ENCODE measurements around the gene SLC25A13. TPM values are rescaled to one million over a fixed set of nuclear protein-coding genes. Genes with fewer than 3 reads are reported as not detected.

Gene SLC25A13
- total RNA-seq, 4 donors from 2014 or later, result 24.2 to 51.1 (median 24.7) TPM

- TF ChIP-seq, protein P1, sequence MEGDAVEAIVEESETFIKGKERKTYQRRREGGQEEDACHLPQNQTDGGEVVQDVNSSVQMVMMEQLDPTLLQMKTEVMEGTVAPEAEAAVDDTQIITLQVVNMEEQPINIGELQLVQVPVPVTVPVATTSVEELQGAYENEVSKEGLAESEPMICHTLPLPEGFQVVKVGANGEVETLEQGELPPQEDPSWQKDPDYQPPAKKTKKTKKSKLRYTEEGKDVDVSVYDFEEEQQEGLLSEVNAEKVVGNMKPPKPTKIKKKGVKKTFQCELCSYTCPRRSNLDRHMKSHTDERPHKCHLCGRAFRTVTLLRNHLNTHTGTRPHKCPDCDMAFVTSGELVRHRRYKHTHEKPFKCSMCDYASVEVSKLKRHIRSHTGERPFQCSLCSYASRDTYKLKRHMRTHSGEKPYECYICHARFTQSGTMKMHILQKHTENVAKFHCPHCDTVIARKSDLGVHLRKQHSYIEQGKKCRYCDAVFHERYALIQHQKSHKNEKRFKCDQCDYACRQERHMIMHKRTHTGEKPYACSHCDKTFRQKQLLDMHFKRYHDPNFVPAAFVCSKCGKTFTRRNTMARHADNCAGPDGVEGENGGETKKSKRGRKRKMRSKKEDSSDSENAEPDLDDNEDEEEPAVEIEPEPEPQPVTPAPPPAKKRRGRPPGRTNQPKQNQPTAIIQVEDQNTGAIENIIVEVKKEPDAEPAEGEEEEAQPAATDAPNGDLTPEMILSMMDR (IDR thresholded peaks at IDR 0.05), result no peak
- ATAC-seq (ENCODE audit: low FRiP score), result no peak
- DNase-seq (ENCODE audit: low spot score), result no peak
These were observed 138.7 kb downstream of the SLC25A13 start for GRCh38 chr7:96183163-96183670.

DNA sequence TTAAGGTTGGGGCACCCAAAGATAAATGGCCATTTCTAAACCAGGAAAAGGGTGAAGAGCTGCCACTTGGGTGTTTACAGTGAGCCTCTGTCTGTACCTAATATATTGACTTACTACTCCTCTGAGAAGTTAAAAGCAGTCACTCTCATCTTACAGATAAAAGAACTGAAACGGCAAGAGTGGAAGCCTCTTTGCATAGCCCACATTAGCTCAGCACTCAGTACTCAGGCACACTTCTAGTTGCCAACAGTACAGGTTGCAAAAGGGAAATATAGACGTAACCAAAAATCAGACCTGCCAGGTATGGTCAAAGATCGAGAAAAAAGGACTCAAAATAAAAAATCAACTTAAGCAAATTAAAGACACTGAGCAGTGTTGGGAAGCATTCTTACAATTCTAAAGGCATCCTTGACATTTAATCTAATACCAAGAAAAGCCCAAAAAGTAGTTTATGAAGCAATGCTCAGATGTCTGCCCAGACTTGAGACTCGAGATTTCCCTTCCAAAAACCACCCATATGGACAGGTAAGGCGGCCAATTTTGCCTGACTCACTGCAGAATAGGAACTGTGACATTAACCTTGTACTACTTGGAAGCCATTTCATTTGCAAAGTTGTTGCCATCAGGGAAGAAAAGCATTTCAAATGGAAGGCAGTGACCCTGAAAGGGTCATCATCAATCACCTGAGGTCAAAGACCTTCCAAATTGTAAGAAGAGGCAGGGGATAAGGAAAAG lies 139.3 kb downstream of the SLC25A13 start:
- TF ChIP-seq, protein P1 (IDR thresholded peaks at IDR 0.05), result no peak
- no peak for ATAC-seq (ENCODE audit: low FRiP score)
- DNase-seq (ENCODE audit: low spot score), result no peak

DNA sequence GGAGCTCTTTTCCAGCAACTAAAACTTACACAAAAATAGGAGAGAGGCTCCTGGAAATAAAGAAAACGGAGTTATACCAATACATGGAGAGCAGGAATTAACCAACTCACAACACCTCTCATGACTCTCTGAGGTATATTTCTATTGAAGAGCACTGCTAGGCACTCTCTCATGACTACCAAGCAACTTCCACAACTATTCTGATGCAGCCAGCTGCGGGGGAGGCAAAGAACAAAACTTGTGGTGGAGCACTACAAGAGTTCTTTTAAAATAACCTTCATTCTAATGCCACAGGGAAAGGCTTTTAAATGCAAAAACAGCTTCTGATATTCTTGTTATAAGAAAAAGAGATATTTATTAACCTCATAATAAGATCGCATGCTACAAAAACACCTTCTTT lies 140.7 kb downstream of the SLC25A13 start:
- TF ChIP-seq, protein P1 (IDR thresholded peaks at IDR 0.05), result no peak
- no peak for DNase-seq (ENCODE audit: low spot score)
- no peak for ATAC-seq (ENCODE audit: low FRiP score)

- DNase-seq (ENCODE audit: low spot score) (no peak), ATAC-seq (ENCODE audit: low FRiP score) (no peak)
- TF ChIP-seq, protein P1 (IDR thresholded peaks at IDR 0.05), result no peak
These were observed 142.1 kb downstream of the SLC25A13 start for GRCh38 chr7:96179837-96180236.

GRCh38 chr7:96179341-96179740 lies 142.6 kb downstream of the SLC25A13 start:
- ATAC-seq (ENCODE audit: low FRiP score) (no peak), DNase-seq (ENCODE audit: low spot score) (no peak)
- TF ChIP-seq, protein P1 (IDR thresholded peaks at IDR 0.05), result no peak

GRCh38 chr7:96178581-96178980 lies 143.3 kb downstream of the SLC25A13 start:
- no peak for ATAC-seq (ENCODE audit: low FRiP score)
- TF ChIP-seq, protein P1 (IDR thresholded peaks at IDR 0.05), result no peak
- no peak for DNase-seq (ENCODE audit: low spot score)

DNA sequence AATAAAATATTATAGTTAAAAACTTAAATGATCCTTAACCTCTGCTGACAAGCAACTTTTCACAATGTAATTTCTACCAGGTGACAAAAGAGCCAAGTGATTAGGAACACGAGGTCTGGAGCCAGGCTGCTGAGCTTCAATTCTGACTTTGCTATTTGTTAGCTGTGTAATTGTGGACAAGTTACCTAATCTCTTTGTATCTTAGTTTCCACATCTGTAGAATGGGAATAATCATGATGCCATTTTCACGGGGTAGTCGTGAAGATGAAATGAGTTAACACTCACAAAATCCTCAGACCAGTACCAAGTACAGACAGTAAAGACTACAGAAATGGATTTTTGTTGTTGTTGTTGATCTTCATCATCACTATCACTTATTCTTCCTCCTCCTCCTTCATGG lies 144.5 kb downstream of the SLC25A13 start:
- DNase-seq (ENCODE audit: low spot score) (no peak), ATAC-seq (ENCODE audit: low FRiP score) (no peak)
- TF ChIP-seq, protein P1 (IDR thresholded peaks at IDR 0.05), result no peak

Measured in omental fat pad (tissue), 4 donors.